Sigmoid colon (tissue), 4 donors: Measurements from ENCODE around the gene ACAN.

Experiments used
- POLR2A ChIP-seq, 2 donors: fragments of 450-650 bp; IDR thresholded peaks; one replicate each; pipeline ENCODE4 v1.6.1; 2016; ENCODE audit warnings: antibody characterized with exemption in 2 of 2, mild to moderate bottlenecking in 2 of 2, moderate library complexity in 2 of 2
- POLR2AphosphoS5 ChIP-seq, 4 donors: sonication (generic); formaldehyde crosslinking; IDR thresholded peaks; one replicate each; pipeline ENCODE4 v1.6.1; 2017; ENCODE audit warnings: antibody characterized with exemption in 4 of 4
- TF ChIP-seq, protein P1 (sequence below), 4 experiments: fragments of 450-650 bp in 3 of 4; fragments of 200-600 bp in 1 of 4; IDR thresholded peaks; one replicate each; pipeline ENCODE4 v1.5.1; 2016 to 2019; ENCODE audit warnings: antibody characterized with exemption in 4 of 4, mild to moderate bottlenecking in 3 of 4, moderate library complexity in 2 of 4

DNA sequence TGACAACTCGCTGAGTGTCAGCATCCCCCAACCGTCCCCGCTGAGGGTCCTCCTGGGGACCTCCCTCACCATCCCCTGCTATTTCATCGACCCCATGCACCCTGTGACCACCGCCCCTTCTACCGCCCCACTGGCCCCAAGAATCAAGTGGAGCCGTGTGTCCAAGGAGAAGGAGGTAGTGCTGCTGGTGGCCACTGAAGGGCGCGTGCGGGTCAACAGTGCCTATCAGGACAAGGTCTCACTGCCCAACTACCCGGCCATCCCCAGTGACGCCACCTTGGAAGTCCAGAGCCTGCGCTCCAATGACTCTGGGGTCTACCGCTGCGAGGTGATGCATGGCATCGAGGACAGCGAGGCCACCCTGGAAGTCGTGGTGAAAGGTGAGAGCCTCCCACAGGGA is 35.4 kb downstream of the ACAN start:
- TF ChIP-seq, protein P1, sequence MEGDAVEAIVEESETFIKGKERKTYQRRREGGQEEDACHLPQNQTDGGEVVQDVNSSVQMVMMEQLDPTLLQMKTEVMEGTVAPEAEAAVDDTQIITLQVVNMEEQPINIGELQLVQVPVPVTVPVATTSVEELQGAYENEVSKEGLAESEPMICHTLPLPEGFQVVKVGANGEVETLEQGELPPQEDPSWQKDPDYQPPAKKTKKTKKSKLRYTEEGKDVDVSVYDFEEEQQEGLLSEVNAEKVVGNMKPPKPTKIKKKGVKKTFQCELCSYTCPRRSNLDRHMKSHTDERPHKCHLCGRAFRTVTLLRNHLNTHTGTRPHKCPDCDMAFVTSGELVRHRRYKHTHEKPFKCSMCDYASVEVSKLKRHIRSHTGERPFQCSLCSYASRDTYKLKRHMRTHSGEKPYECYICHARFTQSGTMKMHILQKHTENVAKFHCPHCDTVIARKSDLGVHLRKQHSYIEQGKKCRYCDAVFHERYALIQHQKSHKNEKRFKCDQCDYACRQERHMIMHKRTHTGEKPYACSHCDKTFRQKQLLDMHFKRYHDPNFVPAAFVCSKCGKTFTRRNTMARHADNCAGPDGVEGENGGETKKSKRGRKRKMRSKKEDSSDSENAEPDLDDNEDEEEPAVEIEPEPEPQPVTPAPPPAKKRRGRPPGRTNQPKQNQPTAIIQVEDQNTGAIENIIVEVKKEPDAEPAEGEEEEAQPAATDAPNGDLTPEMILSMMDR (IDR thresholded peaks at IDR 0.05) = no peak
- TF ChIP-seq POLR2A (IDR thresholded peaks at IDR 0.05) (no peak), POLR2AphosphoS5 (IDR thresholded peaks at IDR 0.05) (no peak)
